Globus pallidus (tissue), 1 donor: ENCODE data around the gene GRIN2C.

Source experiments
- DNase-seq: peaks from one replicate; pipeline ENCODE4 v3.0.0-alpha.2; 2015; ENCODE audit warnings: low spot score

GRIN2C gene

DNA sequence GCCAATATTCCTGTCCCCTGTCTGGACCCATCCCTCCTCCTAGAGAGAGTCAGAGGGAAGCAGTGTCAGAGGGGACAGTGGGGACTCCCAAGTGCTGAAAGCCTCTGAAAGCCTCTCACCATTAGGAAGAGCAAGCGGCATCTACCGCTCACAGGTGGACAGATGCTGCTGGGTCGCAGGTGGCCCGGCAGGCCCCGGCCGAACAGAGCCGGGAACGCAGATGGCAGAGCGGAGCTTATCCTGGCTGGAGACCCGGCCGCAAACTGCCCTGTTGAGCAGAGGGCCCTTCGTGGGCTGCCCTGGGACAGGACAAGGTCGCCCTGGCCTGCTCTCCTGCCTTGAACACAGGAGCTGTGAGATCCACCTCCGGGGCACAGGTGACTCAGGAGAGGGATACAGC is 60.6 kb downstream of the GRIN2C start:
- no peak for DNase-seq

- DNase-seq: no peak
Observed at GRCh38 chr17:74798239-74798707, 61.4 kb downstream of the GRIN2C start.

DNA sequence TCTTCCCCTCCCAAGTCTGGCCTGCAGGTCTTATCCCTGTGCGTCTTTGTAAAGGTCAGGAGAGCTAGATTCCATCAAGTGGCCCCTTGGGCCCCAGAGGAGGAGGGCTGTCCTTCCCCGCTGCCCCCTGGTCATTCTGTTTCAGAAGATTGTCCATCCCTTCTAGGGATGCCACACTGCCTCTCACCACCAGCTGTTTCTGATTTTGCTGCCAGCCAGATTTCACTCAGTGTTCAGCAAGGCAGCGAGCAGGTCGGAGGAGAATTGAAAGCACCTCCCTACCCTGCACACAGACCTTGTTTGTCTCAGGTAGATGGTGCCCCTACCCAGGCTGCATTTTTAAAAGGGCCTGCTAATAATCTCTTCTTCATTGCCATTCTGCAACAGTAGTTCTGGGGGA is 61.9 kb downstream of the GRIN2C start:
- DNase-seq: no peak

- no peak for DNase-seq
Observed at GRCh38 chr17:74796866-74797265, 62.8 kb downstream of the GRIN2C start.

- no peak for DNase-seq
Observed at GRCh38 chr17:74796211-74796610, 63.5 kb downstream of the GRIN2C start.

GRCh38 chr17:74795327-74796020 is 64.2 kb downstream of the GRIN2C start:
- no peak for DNase-seq

DNA sequence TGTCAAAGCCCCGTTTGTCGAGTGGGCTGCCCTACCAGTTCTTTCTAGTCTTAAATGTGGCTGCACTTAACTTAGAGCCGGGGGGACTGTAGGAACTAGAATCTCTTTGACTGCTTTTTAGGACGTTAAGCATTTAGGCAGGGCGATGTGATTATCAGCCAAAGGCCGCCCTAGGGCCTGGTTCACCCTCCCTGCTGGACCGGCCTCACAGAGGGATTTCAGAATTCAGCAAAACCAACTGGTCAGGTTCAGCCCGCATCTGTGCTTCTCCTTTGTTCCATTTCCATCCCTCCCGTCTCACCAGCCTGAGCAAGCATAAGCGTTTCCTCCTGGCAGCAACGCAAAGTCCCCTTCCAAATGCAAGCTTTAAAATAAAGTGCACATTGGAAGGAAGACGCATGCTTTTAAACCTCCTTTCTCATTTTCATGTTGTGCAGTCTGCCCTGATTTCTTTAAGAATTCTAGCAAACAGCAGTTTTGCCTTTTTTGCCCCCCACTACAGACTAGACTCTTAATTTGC is 67.0 kb downstream of the GRIN2C start:
- DNase-seq: no peak
